KOPT-K1 (cell line): ENCODE data around the gene KRTAP3-1.

Experiments used
- H3K27ac ChIP-seq: fragments of 200-600 bp; sonication (generic); 2 replicates; pipeline ENCODE4 v1.5.1; 2016; ENCODE audit warnings: antibody characterized with exemption, mild to moderate bottlenecking, low read depth, low read length; ENCODE audit not compliant: poor library complexity, severe bottlenecking
- H3K36me3 ChIP-seq: fragments of 200-600 bp; sonication (generic); 2 replicates; pipeline ENCODE4 v1.5.1; 2017; ENCODE audit warnings: antibody characterized with exemption, mild to moderate bottlenecking, low read length, moderate library complexity; ENCODE audit not compliant: insufficient read depth
- H3K9me3 ChIP-seq: fragments of 200-600 bp; sonication (generic); 2 replicates; pipeline ENCODE4 v1.5.1; 2017; ENCODE audit warnings: antibody characterized with exemption, low read length, mild to moderate bottlenecking; ENCODE audit not compliant: insufficient read depth, poor library complexity, severe bottlenecking

KRTAP3-1 gene

GRCh38 chr17:40974366-40974765, 34.6 kb downstream of the KRTAP3-1 start:
- Histone ChIP-seq H3K27ac (no peak overlapping the region), H3K9me3 (no peaks in the 10 kb centered on the region), H3K36me3 (no peaks in the 10 kb centered on the region)

DNA sequence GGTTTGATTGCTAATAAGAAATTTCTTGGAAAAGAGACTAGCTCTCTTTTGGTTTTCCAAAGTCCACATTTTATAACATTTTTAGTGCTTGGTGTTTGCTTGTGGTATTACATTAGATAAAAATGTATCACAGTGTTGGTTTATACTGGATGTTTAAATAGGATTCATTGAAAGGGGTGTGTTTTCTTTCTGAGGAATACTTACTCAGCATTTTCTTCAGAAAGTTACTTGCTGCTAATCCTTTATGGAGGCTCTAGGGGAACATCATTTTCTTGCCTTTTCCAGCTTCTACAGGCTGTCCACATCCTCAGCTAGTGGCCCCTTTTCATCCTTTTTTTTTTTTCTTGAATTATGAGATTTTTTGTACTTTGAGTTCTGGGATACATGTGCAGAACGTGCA, 41.3 kb downstream of the KRTAP3-1 start:
- Histone ChIP-seq H3K27ac (no peak overlapping the region), H3K36me3 (no peaks in the 10 kb centered on the region), H3K9me3 (no peaks in the 10 kb centered on the region)

GRCh38 chr17:40966848-40967247, 42.1 kb downstream of the KRTAP3-1 start, which contains the start of gene KRT39:
Gene KRT39, minus strand, starts transcription at chr17:40966948. Its CDS starts 92 bp downstream, at chr17:40966856.
- no peak within 1 kb of the TSS for H3K27ac ChIP-seq
- H3K9me3 ChIP-seq, result no peaks in the 10 kb centered on the region
- H3K36me3 ChIP-seq, result no peaks in the 10 kb centered on the region

GRCh38 chr17:40963838-40964237, 45.1 kb downstream of the KRTAP3-1 start:
- H3K27ac ChIP-seq, result no peak overlapping the region
- H3K36me3 ChIP-seq, result no peaks in the 10 kb centered on the region
- H3K9me3 ChIP-seq, result no peaks in the 10 kb centered on the region

DNA sequence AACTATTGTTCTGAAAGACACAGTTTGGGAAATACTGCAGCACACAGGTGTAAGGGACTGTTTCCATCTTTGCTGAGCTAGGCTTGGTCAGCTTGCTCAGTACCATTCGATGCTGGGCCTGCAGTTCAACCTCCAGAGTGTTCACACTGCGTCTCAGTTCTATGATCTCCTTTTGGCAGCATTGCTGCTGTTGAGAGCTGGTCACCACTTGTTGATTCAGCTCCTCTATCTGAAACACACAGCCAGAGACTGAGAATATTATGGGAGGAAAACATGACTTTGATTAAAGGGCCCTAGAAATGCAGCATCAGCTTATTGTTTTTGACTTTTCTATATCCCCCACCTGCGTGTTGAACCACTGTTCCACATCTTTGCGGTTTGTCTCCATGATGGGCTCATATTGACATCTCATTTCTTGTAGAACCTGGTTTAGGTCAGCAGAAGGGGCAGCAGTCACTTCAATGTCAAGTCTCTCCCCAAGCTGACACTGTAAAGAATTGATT, 46.8 kb downstream of the KRTAP3-1 start:
- H3K9me3 ChIP-seq, result no peaks in the 10 kb centered on the region
- no peak overlapping the region for H3K27ac ChIP-seq
- H3K36me3 ChIP-seq, result no peaks in the 10 kb centered on the region

GRCh38 chr17:40961591-40961990, 47.3 kb downstream of the KRTAP3-1 start:
- Histone ChIP-seq H3K9me3 (no peaks in the 10 kb centered on the region), H3K36me3 (no peaks in the 10 kb centered on the region), H3K27ac (no peak overlapping the region)

DNA sequence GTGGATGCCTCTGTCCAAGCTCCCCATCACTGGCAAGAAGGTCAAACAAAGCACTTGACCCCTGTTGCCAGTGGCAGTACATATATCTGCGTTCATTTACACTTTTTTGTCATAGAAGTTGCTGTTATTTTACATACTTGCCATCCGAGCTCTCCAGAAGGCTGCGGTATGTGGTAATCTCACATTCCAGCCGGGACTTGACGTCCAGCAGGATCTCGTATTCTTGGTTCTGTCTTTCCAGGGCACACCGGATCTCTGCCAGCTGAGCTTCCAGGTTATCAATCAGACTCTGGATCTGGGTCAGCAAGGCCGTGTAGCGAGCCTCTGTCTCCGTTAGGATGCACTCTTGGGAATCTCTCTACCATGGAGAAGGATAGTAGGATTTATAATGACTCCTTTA, 48.8 kb downstream of the KRTAP3-1 start:
- Histone ChIP-seq H3K36me3 (no peaks in the 10 kb centered on the region), H3K9me3 (no peaks in the 10 kb centered on the region), H3K27ac (no peak overlapping the region)
